ENCODE data around the gene CDKN1B.
A peak's percentile ranks its signal among the peaks of the same experiment; 100 is the strongest.
"Not testable (repeated sequence)": the region's sequence is repeated elsewhere in the genome, so short reads cannot be mapped to it uniquely, and the experiment has no call there.

CDKN1B gene

DNA sequence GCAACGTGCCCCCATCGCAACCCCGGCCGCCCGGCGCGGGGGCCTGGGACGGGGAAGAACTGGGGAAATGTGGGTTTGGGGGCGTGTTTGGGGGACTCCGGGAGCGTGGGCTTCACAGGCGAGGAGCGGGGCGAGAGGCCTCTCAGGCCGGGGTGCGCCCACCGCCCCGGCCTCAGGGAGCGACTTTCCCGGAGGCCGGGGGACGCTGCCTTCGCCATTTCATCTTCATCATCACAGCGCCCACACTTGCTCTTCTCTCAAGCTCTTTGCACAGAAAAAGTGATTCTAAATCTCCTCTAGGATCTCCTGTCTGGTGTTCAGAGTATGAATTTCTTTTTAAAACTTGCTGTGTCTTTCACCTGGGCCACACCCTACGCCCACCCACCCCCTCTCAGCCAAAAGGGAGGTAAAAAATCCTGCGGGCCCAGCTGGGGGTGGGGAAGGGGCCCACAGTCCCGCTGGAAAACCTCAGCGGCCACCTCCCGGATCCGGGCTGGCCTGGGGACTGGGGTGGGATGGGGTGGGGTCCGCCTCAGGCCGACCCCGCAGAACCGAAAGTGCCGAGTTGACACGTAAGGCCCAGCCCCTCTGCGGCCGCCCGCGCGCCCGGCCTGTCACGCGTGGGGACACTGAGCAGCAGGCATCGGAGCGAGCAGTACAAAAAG lies 7.4 kb downstream of the CDKN1B start:
- DNase-seq (ENCODE audit: low read depth in 2 of 2) = no peak

GRCh38 chr12:12725086-12725955 lies 8.2 kb downstream of the CDKN1B start:
- DNase-seq (ENCODE audit: low read depth in 2 of 2) = peak; percentile 72 to 75

DNA sequence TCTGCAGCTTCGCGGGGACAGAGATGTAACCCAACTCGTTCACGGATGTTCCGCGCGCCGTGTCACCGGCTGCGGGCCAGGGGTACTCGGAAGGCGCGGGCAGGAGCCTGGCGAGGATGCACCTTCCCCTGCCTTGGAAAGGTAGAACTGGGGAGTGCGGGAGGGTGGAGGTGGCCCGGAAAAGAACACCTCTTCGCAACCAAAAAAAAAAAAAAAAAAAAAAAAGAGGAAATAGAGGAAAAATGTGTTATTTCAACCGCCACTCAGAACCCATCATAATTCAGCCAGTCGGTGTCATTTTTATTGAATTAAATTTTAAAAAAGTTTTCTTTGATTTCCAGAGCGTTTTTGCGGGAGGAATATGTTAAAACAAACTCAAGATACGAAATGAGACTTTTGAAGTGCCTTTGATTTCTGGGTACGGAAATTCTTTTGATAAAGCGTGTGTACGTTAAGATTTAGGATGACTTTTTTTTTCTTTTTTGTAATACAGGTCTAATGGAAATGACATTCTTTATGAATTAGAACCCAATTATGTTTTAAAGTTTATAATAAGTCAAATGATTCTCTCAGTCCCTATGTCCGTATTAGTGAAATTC lies 8.9 kb downstream of the CDKN1B start:
- DNase-seq (ENCODE audit: low read depth in 2 of 2) = no peak

GRCh38 chr12:12726555-12727093 lies 9.5 kb downstream of the CDKN1B start:
- no peak for DNase-seq (ENCODE audit: low read depth in 2 of 2)

- DNase-seq (ENCODE audit: low read depth in 2 of 2) = no peak
These were observed 14.0 kb downstream of the CDKN1B start for GRCh38 chr12:12731178-12731577.

- DNase-seq (ENCODE audit: low read depth in 2 of 2) = no peak
These were observed 14.6 kb downstream of the CDKN1B start for GRCh38 chr12:12731785-12732184.

DNA sequence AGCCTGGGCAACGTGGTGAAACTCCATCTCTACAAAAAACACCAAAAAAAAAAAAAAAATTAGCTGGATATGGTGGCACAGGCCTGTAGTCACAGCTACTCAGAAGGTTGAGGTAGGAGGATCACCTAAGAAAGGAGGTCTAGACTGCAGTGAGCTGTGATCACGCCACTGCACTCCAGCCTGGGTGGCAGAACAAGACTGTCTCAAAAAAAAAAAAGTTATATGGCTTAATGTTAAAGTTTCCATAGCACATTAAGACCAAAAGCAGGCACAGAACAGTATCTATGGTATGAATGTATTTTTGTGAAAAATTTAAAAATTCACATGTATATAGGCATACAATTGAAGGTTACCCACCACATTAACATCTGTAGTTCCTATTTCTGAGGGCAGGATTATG lies 15.9 kb downstream of the CDKN1B start:
- DNase-seq (ENCODE audit: low read depth in 2 of 2) = no peak

GRCh38 chr12:12734054-12734453 lies 16.9 kb downstream of the CDKN1B start:
- DNase-seq (ENCODE audit: low read depth in 2 of 2) = no peak

DNA sequence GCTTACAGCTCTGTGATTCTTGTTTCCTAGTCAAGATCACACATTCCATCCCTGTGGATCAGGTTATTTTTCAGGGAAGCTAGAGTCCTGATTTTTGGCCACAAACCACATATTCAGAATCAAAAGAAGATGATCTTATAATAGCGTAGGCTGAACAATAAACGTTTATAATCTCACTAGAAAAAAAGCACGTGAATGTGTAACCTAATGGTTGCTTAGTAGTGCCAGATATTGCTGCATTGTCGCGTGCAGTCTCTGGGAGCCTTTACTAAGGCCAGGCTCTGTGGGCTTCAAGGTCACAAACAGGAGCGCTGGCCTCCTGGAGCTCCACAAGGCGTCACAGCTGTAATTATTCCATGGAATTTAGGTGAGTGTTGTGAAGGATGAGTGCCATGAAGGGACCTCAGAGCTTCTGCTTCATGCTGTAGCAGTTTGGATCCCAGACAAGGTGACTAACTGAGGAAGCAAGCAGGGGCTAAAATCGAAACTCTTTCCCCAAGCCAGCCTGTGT lies 17.4 kb downstream of the CDKN1B start:
- DNase-seq (ENCODE audit: low read depth in 2 of 2) = no peak

GRCh38 chr12:12735301-12735700 lies 18.1 kb downstream of the CDKN1B start:
- DNase-seq (ENCODE audit: low read depth in 2 of 2) = no peak

GRCh38 chr12:12736759-12737676 lies 19.9 kb downstream of the CDKN1B start:
- no peak for DNase-seq (ENCODE audit: low read depth in 2 of 2)

- DNase-seq (ENCODE audit: low read depth in 2 of 2) = not testable (repeated sequence)
These were observed 21.0 kb downstream of the CDKN1B start for GRCh38 chr12:12738152-12738551.

DNA sequence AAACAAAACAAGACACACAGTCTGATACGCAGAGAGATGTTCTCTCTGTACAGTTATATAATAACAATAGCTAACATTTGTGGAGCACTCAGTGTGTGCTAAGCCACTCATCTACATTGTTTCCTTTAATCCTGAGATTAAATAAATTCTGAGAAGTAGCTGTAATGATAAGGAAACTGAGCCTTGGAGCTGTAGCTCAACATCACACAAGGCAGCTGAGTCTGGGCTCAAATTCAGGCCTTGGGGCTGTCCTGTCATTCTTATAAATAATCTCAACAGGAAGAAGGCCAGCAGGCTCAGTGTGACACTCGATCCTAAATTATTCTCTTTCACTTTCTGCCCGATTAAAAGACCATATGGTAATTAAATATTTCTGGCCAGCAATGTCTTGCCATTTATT lies 24.5 kb downstream of the CDKN1B start:
- DNase-seq (ENCODE audit: low read depth in 2 of 2) = no peak

DNA sequence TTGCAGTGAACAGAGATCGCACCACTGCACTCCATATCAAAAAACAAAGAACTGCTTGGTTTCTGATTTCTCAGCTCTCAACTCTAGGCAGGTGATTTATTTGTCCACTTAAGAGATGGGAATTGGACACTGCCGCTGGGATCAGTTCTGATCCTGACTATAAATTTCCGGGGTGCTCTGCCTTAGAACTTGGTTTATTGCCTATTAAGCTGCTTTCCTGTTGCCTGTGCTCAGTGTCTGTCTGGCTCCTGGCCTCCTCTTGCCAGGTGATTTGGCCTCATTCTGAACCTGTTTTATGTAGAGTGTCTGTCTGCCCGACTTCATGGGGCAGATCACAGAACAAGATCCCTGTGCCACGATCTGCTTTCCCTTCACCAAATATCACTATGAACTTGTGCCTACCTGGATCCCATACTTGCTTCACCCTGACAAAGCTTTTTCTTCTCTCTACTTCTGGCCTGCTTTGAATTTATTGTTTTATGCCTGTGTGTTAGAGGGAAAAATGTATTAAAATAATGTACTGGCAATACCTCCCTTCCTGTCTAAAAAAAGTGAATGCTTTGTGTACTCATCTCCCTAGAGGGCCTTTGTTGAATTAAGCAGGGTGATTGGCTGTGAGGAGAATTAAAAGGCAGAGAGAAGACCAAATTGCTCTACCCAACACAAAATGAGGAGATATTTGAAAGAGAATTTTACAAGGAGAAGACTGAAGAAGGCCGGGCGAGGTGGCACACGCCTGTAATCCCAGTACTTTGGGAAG lies 27.6 kb downstream of the CDKN1B start:
- no peak for DNase-seq (ENCODE audit: low read depth in 2 of 2)

DNA sequence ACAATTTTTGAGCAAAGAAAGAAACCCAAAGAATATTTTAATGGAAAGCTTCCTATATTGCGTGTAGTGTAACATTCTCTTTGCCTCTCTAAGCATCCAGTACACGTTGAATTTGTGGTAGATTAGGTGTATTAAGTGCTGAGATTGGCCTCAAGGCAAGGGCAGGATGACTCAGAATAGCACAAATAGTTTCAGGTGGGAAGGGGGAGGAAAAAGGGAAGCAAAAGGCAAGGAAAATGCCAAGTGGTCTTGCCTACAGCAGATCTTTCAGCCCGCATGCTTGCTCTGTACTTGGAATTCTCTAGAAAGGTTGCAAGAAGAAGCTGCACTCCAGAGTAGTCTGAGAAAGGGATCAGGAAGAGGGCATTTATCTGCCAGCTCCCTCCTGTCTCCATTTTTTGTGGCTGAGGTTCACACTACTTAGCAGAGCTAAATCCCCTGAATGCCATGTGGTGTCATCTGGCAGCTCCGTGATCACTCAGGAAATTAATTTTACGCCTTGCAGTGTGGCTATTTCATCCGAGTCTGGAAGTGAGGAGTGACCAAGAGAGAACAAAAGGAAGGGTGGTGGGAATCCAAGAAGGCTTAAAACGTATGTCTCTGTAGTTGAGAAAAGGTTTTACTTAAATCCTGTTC lies 28.5 kb downstream of the CDKN1B start:
- DNase-seq (ENCODE audit: low read depth in 2 of 2) = no peak

DNA sequence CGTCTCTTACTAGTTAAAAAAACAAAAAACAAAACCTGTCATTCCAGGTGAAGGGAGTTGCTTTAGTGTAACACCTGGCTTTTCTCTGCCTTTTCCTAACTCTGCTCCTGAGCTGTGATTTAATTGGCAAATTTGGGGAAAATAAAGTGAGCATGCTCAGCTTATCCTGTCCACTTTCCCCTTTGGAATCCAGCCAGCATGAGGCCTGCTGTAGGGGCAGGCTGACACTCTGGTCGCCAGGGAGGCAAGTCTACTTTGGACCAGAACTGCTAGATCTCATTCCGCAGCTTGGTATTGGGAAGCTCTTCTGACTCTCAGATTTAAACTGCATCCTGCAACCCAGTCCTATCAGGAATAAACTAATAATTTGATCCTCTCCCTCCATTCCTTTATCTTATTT lies 30.1 kb downstream of the CDKN1B start:
- no peak for DNase-seq (ENCODE audit: low read depth in 2 of 2)

GRCh38 chr12:12748044-12748443 lies 30.9 kb downstream of the CDKN1B start:
- no peak for DNase-seq (ENCODE audit: low read depth in 2 of 2)

DNA sequence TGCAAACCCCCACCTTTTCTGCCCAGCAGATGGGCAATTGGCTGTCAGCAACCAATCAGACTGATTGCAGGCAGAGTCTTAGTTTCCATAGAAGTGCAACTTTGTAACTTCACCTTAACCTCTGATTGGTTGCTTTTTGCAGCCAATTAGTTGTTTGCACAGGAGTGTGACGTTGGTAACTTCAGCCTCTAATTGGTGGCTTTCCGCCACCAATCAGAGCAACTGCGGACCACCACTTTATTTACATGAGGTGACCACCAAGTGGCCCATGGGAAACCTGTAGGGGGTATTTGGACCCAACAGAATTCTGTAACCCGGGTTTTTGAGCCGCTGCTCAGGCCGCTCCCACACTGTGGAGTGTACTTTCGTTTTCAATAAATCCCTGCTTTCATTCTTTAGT lies 32.3 kb downstream of the CDKN1B start:
- no peak for DNase-seq (ENCODE audit: low read depth in 2 of 2)

- no peak for DNase-seq (ENCODE audit: low read depth in 2 of 2)
These were observed 38.8 kb downstream of the CDKN1B start for GRCh38 chr12:12755923-12756322.

GRCh38 chr12:12757121-12757520 lies 40.0 kb downstream of the CDKN1B start:
- no peak for DNase-seq (ENCODE audit: low read depth in 2 of 2)

Measured in stimulated activated CD4-positive, alpha-beta T cell treated with anti-CD3 and anti-CD28 coated beads, Interleukin-1b, Interleukin-23, amount 100 ng/mL, for 1 hour (primary cell).